GM21515 (cell line): ENCODE data around the gene EPSTI1.
A peak's percentile ranks its signal among the peaks of the same experiment; 100 is the strongest.
"Not testable (repeated sequence)": the region's sequence is repeated elsewhere in the genome, so short reads cannot be mapped to it uniquely, and the experiment has no call there.

Source experiments
- ATAC-seq: cut with Tn5 transposase; IDR thresholded peaks from one replicate; pipeline ENCODE4 v1.9.1; 2021; ENCODE audit not compliant: unreplicated experiment

EPSTI1 gene, protein sequence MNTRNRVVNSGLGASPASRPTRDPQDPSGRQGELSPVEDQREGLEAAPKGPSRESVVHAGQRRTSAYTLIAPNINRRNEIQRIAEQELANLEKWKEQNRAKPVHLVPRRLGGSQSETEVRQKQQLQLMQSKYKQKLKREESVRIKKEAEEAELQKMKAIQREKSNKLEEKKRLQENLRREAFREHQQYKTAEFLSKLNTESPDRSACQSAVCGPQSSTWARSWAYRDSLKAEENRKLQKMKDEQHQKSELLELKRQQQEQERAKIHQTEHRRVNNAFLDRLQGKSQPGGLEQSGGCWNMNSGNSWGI

DNA sequence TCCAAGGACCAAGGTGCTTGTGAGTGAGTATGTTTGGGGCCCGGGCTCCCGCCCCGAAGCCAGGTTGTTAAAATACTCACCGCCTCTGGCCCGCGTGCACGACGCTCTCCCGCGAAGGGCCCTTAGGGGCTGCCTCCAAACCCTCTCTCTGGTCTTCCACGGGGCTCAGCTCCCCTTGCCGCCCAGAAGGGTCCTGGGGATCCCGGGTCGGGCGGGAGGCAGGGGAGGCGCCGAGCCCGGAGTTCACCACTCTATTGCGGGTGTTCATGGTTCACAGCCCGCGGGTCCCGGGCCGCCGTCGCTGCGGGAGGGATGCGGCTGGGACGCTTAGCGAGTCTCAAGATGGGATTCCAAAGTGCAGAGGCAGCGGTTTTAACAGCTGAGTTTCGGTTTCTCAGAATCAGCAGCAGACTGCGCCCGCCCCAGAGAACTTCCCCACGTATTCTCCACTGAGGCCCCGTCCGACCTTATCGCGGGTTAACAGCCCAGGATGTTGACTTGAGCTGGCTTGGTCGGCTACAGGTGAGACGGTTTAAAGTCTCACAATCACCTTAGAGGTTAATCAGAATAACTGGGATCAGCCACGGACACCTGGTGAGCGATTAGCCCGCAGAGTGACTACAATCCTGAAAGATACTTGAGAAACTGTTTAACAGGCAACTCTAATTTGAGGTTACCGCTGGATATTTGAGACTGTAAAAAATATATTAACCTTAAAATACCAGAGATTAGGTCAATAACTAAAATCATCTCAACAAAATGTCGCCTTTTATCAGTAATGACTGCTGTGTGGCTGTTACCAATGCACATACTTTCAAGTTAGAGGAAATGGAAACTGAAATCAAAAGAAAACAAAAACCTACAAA, at the start of gene EPSTI1:
Gene EPSTI1, minus strand, starts transcription at position 344 of the 866 bp plus-strand sequence. Its CDS starts 76 bp downstream, at position 268.
- peak; percentile 73 for ATAC-seq

DNA sequence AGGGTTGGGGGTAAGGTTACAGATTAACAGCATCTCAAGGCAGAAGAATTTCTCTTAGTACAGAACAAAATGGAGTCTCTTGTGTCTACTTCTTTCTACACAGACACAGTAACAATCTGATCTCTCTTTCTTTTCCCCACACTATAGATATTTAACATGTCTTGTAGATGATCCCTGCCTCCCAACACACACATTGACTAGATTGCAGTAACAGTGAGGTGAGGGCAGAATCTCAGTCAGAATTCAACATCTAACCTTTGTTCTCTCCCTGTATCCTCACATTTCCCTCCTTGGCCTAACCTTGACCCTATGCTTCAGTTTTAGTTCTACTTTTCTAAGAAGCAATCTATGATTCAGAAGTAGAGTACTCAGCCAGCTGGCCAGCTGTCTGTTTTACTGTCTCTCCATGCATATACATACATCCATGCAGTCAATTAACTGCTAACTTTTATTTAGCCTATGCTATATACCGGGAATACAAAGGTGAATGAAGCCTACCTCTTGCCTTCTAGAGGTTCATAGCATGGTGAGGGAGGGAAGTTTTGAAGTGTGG, 49.4 kb upstream of the EPSTI1 start:
- no peak for ATAC-seq

DNA sequence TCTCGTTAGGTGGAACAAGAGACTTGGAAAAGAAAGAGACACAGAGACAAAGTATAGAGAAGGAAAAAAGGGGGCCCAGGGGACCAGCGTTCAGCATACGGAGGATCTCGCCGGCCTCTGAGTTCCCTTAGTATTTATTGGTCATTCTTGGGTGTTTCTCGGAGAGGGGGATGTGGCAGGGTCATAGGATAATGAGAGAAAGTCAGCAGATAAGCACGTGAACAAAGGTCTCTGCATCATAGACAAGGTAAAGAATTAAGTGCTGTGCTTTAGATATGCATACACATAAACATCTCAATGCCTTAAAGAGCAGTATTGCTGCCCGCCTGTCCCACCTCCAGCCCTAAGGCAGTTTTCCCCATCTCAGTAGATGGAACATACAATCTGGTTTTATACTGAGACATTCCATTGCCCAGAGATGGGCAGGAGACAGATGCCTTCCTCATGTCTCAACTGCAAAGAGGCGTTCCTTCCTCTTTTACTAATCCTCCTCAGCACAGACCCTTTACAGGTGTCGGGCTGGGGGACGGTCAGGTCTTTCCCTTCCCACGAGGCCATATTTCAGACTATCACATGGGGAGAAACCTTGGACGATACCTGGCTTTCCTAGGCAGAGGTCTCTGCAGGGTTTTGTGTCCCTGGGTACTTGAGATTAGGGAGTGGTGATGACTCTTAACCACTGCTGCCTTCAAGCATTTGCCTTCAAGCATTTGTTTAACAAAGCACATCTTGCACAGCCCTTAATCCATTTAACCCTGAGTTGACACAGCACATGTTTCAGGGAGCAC, 48.7 kb upstream of the EPSTI1 start:
- ATAC-seq, result not testable (repeated sequence)

DNA sequence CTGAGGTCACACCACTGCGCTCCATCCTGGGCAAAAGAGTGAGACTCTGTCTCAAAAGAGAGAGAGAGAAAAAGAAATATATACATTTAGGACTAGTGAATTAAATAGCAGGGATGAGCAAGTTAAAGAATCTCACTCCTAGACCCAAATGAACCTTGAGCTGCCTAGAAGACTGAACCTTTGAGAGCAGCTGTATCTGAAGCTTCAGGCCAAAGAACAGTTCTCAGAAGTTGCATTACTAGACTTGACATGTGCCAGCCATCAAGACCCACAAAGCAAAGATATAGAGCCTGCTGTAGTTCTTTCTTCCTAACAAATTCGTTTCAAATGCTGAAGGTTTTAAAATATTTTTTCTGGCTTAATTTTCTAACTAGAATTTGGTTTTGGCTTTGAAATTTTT, 47.9 kb upstream of the EPSTI1 start:
- ATAC-seq, result no peak

DNA sequence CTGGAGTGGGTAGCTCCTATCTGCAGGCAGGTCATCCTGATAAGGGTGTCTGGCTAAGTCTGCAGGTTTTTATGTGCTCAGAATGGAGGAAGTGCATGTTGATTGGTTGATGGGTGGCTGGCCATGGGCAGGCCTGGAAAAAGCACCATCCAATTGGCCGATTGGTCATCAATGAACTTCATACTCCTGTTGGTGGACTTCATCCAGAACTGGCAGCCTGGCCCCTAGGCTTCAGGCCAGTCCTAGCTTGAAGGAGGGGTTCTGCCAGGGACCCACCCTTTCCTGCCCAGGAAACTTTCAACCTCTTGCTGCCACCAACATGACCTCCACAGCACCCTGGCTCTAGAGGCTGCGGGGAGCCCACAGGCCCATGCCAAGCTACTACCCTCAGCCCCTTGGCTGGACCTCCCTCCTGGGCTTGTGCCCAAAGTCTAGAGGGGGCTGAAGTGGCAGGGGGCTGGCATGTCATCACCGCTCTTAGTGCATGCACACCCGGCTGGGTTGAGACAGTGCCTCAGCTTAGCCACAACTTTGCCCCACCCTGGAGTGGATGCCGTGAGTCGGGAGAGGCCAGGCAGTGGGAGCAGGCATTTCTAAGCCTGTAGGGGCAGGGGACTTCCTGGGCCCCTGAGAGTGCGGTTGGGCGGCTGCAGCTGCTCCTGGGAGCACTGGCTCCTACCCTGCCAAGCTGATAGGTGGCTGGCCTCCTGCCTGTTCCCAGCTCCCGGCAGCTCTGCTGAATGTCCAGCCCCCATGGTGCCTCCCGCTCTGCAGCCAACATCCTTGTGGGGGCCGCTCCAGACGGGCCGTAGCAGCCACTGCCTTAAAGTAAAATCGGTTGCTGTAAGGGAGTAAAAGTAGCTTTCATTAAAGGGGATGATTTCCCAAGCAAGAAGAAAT, 44.6 kb upstream of the EPSTI1 start:
- ATAC-seq, result no peak

DNA sequence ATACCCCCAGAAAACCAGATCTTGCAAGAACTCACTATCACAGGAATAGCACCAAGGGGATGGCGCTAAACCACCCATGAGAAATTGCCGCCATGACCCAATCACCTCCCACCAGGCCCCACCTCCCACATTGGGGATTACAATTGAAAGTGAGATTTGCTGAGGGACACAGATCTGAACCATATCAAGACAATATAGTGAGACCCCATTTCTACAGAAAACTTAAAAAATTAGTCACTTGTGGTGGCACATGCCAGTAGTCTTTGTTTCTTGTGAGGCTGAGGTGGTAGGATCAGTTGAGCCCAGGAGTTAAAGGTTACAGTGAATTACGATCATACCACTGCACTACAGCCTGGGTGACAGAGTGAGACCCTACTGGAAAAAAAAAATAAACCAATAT, 41.0 kb upstream of the EPSTI1 start:
- ATAC-seq, result no peak

DNA sequence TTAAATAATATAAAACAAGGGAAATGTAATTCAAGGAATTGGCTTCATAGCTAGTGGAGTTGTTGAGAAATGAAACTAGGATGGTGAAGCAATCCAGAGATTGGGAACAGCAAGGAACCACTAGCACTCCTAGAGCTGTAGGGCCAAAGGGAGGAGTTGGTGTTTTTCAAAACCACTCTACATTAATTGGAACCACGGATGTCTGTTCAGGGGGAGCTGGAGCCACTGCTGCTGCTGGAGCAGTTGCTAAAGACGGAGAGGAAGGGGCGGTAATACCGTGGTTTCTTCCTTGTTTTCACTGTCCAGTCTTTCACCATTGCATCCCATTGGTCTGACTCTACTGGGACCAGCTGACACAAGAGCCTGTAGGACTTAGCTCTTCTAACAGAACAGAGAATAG, 39.8 kb upstream of the EPSTI1 start:
- ATAC-seq, result no peak

DNA sequence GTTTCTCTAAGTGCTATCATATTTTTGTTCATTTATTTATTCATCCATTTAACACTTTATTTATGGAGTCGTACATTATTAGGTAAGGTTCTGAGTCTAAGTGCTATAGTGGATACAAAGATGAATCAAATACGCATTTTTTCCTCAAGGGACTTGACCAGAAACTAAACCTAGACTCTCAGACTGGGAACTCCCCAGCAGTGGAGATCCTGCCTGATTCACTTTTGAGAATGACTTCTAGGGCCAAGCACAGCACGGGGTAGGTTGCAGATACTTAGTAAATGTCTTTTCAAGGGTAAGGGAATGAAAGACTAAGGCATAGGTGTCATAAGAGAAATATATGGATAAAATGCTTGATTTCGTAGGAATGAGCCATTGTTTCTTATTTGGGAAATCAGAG, 38.5 kb upstream of the EPSTI1 start:
- ATAC-seq, result no peak

DNA sequence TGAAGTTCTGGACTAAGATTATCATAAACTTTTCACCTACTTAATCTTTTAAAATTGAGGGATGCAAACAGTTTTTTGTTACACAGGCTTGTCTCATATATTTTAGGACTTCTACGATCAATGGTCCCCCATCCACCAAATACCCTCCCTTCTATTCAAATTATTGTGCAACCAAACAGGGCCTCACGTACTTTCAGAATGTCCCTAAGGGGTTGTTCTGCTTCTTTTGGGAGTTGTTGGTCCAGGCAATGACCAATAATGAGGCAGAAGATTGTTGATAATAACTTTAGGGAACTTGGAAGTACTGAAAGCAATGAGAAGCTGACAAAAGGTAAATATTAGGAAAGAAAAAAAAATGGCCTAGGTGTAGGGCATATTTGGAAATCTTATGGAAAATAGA, 34.2 kb upstream of the EPSTI1 start:
- no peak for ATAC-seq

DNA sequence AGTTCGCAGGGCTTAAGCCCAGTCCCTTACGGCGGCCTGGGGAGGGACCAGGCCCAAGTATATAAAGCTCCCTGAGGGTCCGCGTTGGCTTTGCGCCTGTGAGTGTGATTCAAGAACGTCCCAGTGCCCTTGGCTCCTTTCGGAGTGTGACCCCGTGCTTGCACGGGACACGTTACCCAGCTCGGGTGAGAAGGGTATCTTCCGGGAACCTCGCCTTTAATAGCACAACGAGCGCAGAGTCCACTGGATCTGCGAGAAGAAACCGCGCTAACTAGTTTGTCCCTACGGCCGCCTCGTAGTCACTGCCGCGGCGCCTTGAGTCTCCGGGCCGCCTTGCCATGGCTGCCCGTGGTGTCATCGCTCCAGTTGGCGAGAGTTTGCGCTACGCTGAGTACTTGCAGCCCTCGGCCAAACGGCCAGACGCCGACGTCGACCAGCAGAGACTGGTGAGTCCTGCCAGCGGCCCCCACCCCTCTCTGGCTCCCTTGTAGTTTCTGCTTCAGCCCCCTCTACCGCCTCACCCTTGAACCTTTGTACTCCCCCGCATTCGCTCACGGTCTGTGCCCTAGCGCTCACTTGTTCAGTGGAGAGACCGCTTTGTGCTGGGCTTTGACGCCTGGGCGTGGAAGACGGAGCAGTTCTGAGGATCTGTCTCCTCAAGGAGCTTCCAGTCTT, 31.4 kb upstream of the EPSTI1 start, which contains the start of gene DNAJC15:
Gene DNAJC15, plus strand, starts transcription at position 298 of the 675 bp plus-strand sequence. Its CDS starts 41 bp downstream, at position 339.
- ATAC-seq, result peak; percentile 74

DNA sequence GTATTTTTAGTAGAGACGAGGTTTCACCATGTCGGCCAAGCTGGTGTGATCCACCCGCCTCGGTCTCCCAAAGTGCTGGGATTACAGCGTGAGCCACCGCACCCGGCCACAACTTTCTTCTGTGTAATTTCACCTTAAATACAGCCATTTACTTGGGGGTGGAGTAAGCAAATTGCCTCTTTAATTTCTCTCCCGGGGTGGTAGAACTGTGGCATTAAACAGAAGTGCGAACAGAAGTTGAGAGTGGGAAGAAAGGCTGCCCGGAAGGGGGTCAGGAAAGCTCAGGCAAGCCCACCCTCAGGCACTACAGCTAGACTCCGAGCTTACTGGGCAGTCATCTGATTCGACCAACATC, 30.9 kb upstream of the EPSTI1 start:
- no peak for ATAC-seq

DNA sequence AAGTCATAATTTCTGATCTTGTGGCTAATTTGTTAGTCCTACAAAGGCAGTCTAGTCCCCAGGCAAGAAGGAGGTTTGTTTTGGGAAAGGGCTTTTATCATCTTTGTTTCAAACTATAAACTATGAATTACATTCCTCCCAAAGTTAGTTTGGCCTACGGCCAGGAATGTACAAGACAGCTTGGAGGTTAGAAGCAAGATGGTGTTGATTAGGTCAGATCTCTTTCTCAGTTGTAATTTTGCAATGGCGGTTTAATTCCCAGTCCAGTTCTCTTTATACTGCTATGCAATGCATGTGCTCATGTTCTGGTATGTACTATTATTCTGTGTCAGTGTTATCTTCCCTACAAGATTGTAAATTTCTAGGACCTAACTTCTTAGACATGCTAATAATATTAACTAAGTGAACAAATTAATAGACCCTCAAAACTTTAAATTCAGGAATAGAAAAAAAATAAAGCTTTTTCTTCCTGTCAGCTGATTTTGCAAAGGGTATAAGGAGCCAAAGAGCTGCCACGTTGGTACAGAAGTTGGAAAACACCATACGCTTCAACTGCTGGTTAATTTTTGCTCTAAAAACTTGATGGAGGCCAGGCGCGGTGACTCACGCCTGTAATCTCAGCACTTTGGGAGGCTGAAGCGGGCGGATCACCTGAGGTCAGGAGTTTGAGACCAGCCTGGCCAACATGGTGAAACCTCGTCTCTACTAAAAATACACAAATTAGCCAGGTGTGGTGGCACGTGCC, 30.1 kb upstream of the EPSTI1 start:
- no peak for ATAC-seq

DNA sequence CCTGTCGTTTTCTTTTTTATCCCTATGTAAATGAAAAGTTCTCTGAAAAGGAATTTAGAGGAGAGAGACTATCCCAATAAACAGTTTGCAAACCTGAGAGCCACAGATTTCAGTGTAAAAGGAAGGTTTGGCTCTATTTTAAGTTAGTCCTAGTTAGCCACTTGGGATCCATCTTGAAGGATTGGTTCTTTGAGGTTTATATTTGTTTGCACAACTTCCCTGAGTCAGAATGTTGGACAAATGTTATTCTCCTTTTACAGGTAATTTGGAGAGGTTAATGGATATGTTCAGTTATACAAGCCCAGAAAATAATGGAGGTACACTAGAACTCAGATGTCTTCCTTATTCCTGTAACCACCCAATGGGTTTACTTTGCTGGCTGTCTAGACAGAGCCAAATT, 28.8 kb upstream of the EPSTI1 start:
- ATAC-seq, result no peak

DNA sequence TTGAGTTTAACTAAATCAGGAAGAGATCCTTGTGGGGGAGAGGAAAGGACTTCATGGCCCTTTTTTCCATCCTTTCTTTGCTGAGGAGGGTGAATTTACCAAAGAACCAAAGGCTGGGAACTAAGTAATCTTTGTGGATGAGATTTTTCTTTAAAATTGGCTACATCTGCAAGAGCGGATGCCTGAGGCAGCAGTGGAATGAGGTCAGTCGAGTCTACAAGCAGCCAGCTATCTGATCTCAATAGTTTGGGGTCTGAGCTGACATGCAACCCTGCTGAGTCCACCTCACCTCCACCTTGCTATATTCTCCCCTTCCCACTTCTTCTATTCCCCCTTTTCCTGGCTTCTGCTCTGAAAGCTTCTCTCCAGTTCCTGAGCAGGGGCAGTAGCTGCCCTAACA, 27.8 kb upstream of the EPSTI1 start:
- no peak for ATAC-seq

DNA sequence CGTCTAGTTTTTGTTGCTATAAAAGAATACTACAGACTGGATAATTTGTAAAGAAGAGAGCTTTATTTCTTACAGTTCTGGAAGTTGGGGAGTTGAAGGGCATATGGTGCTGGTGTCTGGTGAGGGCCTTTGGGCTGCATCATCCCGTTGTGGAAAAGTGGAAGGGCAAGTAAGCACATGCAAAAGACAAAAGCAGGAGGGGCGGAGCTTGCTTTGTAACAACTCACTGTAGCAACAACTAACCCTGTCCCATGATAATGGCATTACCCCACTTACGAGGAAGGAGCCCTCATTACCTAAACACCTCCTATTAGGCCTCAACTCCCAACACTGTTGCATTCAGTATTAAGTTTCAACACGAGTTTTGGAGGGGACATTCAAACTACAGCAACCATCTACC, 24.2 kb upstream of the EPSTI1 start:
- no peak for ATAC-seq

DNA sequence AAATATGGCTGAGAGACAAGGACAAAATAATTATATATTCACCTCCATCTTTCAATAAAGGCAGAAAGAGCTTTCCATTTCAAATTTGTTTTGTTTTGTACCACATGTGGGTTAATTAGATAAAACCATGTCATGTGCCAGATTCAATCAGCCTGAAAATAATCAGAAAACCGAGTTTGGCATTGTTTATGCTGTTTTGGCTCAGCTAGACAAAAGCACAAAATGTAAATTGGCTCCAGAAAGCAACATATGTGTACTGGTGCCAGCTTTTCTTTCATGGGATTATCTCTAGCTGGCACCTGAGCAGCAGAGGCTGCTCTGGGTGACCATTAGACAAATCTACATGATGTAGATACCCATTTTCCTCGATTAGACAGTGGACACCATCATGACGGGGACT, 22.1 kb upstream of the EPSTI1 start:
- ATAC-seq, result no peak

DNA sequence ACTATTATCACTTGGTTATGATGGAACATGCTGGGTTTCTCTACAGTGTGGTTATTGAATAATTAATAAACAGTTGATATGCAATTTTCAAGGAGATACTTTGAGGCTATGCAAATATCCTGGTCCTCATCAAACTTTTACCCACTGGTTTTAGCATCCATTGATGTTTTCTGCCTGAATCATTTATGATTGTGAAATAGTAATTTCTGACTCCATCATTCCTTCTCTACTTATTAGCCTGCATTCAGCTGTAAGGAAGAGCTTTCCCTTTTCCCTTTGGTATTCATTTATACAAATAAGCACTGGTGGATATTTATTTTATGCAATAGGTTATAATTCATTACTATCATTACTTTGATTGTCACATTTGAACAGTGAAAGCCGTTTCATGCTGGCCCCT, 17.5 kb upstream of the EPSTI1 start:
- no peak for ATAC-seq

DNA sequence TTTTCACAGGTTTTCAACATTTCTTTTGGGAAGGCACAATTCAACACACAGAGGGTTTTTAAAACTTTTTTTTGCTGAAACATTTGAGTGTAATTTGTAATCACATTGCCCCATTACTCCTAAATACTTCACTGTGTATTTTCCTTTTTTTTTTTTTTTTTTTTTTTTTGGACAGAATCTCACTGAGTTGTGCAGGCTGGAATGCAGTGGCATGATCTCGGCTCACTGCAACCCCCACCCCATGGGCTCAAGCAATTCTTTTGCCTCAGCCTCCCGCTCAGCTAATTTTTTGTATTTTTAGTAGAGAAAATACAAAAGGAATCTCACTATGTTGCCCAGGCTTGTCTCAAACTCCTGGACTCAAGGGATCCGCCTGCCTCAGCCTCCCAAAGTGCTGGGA, 16.6 kb upstream of the EPSTI1 start:
- no peak for ATAC-seq
